Measurements from ENCODE around the gene PHF1.

- TF ChIP-seq CTCF (IDR thresholded peaks at IDR 0.05), result peak in 1 of 3 donors; percentile 21
- no peak for TF ChIP-seq POLR2A (IDR thresholded peaks at IDR 0.05)
Observed at GRCh38 chr6:33428224-33428965, 17.6 kb downstream of the PHF1 start.
